Neural progenitor cell (in vitro differentiated cells): ENCODE results near the gene CBLB. TPM values are rescaled to one million over a fixed set of nuclear protein-coding genes. Genes with fewer than 3 reads are reported as not detected.

Experiments used
- DNase-seq: peaks from one replicate; pipeline ENCODE4 v3.0.0-alpha.2; 2016; ENCODE audit warnings: low spot score
- H2AFZ ChIP-seq: fragments of 200-600 bp; sonication (generic); replicated peaks from 2 replicates; pipeline ENCODE4 v1.6.1; 2016; ENCODE audit warnings: antibody characterized with exemption
- H3F3A ChIP-seq: fragments of 200-600 bp; sonication (generic); 2 replicates; pipeline ENCODE4 v1.6.1; 2016; ENCODE audit warnings: antibody characterized with exemption, low read depth
- H3K27ac ChIP-seq: fragments of 200-600 bp; sonication (generic); 2 replicates; pipeline ENCODE4 v1.5.1; 2016; ENCODE audit warnings: mild to moderate bottlenecking
- H3K27me3 ChIP-seq: fragments of 200-600 bp; sonication (generic); 2 replicates; pipeline ENCODE4 v1.6.1; 2016; ENCODE audit warnings: mild to moderate bottlenecking, moderate library complexity
- H3K36me3 ChIP-seq: fragments of 200-600 bp; sonication (generic); 2 replicates; pipeline ENCODE4 v1.5.1; 2016
- H3K4me1 ChIP-seq: fragments of 200-600 bp; sonication (generic); 2 replicates; pipeline ENCODE4 v1.6.1; 2016; ENCODE audit warnings: mixed run types
- H3K4me2 ChIP-seq: fragments of 200-600 bp; sonication (generic); 2 replicates; pipeline ENCODE4 v1.6.1; 2016
- H3K4me3 ChIP-seq: fragments of 200-600 bp; sonication (generic); 2 replicates; pipeline ENCODE4 v1.5.1; 2016
- H3K79me2 ChIP-seq: fragments of 200-600 bp; sonication (generic); 2 replicates; pipeline ENCODE4 v1.6.1; 2016; ENCODE audit warnings: low read depth
- H3K9ac ChIP-seq: fragments of 200-600 bp; sonication (generic); 2 replicates; pipeline ENCODE4 v1.6.1; 2016
- H3K9me3 ChIP-seq: fragments of 200-600 bp; sonication (generic); 2 replicates; pipeline ENCODE4 v1.5.1; 2016; ENCODE audit warnings: low read depth
- H4K20me1 ChIP-seq: fragments of 200-600 bp; sonication (generic); 2 replicates; pipeline ENCODE4 v1.6.1; 2016; ENCODE audit warnings: low read depth
- H3K27ac Mint-ChIP-seq: 3 replicates; pipeline ENCODE4 v1.8.0; 2021; ENCODE audit warnings: mixed read lengths
- H3K27me3 Mint-ChIP-seq: 2 replicates; pipeline ENCODE4 v1.8.0; 2022; ENCODE audit warnings: low read depth, mild to moderate bottlenecking, inconsistent platforms, moderate library complexity, mixed read lengths; ENCODE audit not compliant: insufficient read depth
- H3K36me3 Mint-ChIP-seq: 3 replicates; pipeline ENCODE4 v1.8.0; 2021; ENCODE audit warnings: mixed read lengths
- H3K4me1 Mint-ChIP-seq: 3 replicates; pipeline ENCODE4 v1.8.0; 2021; ENCODE audit warnings: mixed read lengths
- H3K4me3 Mint-ChIP-seq: 3 replicates; pipeline ENCODE4 v1.8.0; 2021; ENCODE audit warnings: mild to moderate bottlenecking, moderate library complexity, mixed read lengths
- H3K9me3 Mint-ChIP-seq: 3 replicates; pipeline ENCODE4 v1.8.0; 2020; ENCODE audit warnings: mixed read lengths
- EZH2 ChIP-seq: fragments of 200-600 bp; sonication (generic); IDR thresholded peaks from 2 replicates; pipeline ENCODE4 v1.6.1; 2017; ENCODE audit warnings: antibody characterized with exemption, mild to moderate bottlenecking, moderate library complexity
- EZH2phosphoT487 ChIP-seq: fragments of 200-600 bp; sonication (generic); IDR thresholded peaks from 2 replicates; pipeline ENCODE4 v1.6.1; 2017; ENCODE audit warnings: antibody characterized with exemption
- total RNA-seq: library from RNA; depleted of rRNA; stranded (reverse); fragments of >200 nt; gene quantifications from 2 replicates; pipeline ENCODE4 v1.2.3, GENCODE V29; 2015; ENCODE audit warnings: low replicate concordance
- TF ChIP-seq, protein P1 (sequence below): fragments of 200-600 bp; sonication (generic); IDR thresholded peaks from 2 replicates; pipeline ENCODE4 v1.5.1; 2017; ENCODE audit warnings: antibody characterized with exemption, mild to moderate bottlenecking

The CBLB gene
- total RNA-seq, 1 donor from 2014 or later, result 105 TPM

DNA sequence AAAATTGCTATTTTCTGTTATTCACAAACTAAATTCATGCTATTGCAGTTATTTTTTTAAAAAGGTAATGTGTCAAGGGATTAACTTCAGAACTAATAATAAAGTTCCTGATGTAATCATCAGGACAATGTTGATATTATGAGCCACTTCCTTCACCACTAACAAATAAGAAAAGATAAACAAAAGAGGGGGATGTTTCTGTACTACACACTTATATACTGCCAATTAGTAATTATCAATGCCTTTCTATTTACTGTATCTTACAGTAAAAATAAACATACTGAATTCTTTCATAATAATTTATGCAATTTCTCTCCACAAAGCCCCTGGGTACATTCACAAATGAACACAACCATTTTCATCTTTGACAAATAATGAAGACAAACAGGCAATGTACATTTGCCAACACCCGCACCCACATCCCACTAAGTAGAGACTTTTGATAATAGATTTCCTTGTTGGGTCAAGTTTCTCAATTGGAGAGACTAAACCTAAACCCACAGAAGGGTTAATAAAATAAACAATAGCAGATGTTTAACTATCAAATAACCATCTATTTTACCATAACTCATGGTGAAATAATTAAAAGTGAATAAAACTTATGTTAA, 3.7 kb downstream of the CBLB start:
- Mint-ChIP-seq H3K4me3 (no peak overlapping the region), H3K9me3 (no peaks in the 10 kb centered on the region), H3K27ac (no peak overlapping the region)

DNA sequence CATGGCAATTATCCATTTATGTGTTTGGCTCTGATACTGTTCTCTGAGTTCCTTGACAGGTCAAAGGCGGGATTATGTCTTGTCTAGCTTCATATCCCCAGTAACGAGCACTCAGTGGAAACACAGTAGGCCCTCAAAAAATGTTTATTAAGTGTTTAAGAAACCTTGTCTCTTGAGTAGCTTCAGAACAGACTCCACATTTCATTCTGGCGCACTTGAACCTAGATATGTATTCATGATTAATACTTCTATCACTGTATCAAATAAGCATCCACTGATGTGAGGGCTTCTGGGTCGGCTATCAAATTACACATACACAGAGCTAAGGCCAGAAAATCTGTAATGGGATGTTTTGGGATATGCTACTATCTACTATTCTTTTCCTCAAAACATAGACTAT, 4.6 kb downstream of the CBLB start:
- peaks cover 60% of the 10 kb centered on the region for H4K20me1 ChIP-seq

More for the DNA sequence above, 3.7 kb downstream of the CBLB start:
- peaks cover 90% of the 10 kb centered on the region for H3K79me2 ChIP-seq
- peaks cover 4% of the 10 kb centered on the region for H3K27me3 Mint-ChIP-seq
- peaks cover 22% of the 10 kb centered on the region for H3K4me1 Mint-ChIP-seq
- H3K36me3 ChIP-seq, result peaks cover 15% of the 10 kb centered on the region
- H3K4me3 ChIP-seq, result peak overlapping the region; percentile 97
- TF ChIP-seq EZH2phosphoT487, result no peak
- no peak for TF ChIP-seq EZH2
- TF ChIP-seq, protein P1, sequence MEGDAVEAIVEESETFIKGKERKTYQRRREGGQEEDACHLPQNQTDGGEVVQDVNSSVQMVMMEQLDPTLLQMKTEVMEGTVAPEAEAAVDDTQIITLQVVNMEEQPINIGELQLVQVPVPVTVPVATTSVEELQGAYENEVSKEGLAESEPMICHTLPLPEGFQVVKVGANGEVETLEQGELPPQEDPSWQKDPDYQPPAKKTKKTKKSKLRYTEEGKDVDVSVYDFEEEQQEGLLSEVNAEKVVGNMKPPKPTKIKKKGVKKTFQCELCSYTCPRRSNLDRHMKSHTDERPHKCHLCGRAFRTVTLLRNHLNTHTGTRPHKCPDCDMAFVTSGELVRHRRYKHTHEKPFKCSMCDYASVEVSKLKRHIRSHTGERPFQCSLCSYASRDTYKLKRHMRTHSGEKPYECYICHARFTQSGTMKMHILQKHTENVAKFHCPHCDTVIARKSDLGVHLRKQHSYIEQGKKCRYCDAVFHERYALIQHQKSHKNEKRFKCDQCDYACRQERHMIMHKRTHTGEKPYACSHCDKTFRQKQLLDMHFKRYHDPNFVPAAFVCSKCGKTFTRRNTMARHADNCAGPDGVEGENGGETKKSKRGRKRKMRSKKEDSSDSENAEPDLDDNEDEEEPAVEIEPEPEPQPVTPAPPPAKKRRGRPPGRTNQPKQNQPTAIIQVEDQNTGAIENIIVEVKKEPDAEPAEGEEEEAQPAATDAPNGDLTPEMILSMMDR, result no peak
- peak overlapping the region; percentile 75 for H3K4me2 ChIP-seq
- DNase-seq, result no peak
- no peak overlapping the region for H3K27ac ChIP-seq
- peaks cover 13% of the 10 kb centered on the region for H3F3A ChIP-seq
- H3K4me1 ChIP-seq, result peaks cover 35% of the 10 kb centered on the region
- no peaks in the 10 kb centered on the region for H3K27me3 ChIP-seq
- no peak overlapping the region for H2AFZ ChIP-seq
- H3K9me3 ChIP-seq, result no peaks in the 10 kb centered on the region
- peaks cover 18% of the 10 kb centered on the region for H3K36me3 Mint-ChIP-seq
- no peak overlapping the region for H3K9ac ChIP-seq
- H4K20me1 ChIP-seq, result peaks cover 60% of the 10 kb centered on the region

DNA sequence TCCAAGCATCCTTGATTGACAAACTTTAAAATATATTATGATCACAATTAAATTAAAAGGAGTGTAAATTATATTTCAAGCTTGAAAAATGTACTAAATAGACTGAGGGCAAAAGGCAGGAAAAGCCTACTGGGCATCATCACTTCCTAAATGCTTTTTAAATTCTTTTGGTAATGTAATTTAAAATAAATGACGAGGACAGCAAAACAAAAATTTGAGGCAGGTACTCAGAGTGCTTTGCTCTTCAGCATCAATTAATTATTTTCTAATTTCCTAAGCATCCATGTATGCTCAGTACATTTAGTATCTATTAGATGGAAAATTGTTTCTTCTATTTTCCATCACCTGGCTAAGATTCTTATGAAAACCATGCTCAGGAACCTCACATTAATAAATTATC, 5.2 kb downstream of the CBLB start:
- Histone ChIP-seq H3K27me3 (no peaks in the 10 kb centered on the region), H3F3A (peaks cover 1% of the 10 kb centered on the region), H4K20me1 (peaks cover 60% of the 10 kb centered on the region), H3K9me3 (no peaks in the 10 kb centered on the region), H3K79me2 (peaks cover 99% of the 10 kb centered on the region), H3K27ac (no peak overlapping the region), H3K4me3 (no peak overlapping the region), H3K4me2 (no peak overlapping the region), H3K36me3 (peaks cover 21% of the 10 kb centered on the region), H2AFZ (no peak overlapping the region), H3K9ac (no peak overlapping the region), H3K4me1 (peaks cover 28% of the 10 kb centered on the region)
- TF ChIP-seq, protein P1, result no peak
- no peak for TF ChIP-seq EZH2phosphoT487
- no peak for TF ChIP-seq EZH2
- no peak for DNase-seq
- H3K4me3 Mint-ChIP-seq, result no peak overlapping the region
- H3K36me3 Mint-ChIP-seq, result peaks cover 24% of the 10 kb centered on the region
- H3K4me1 Mint-ChIP-seq, result peaks cover 19% of the 10 kb centered on the region
- H3K9me3 Mint-ChIP-seq, result no peaks in the 10 kb centered on the region
- no peak overlapping the region for H3K27ac Mint-ChIP-seq
- peaks cover 4% of the 10 kb centered on the region for H3K27me3 Mint-ChIP-seq

More for the DNA sequence above, 4.6 kb downstream of the CBLB start:
- peaks cover 19% of the 10 kb centered on the region for H3K4me1 Mint-ChIP-seq
- TF ChIP-seq EZH2 (no peak), EZH2phosphoT487 (no peak)
- TF ChIP-seq, protein P1, result no peak
- H3K36me3 Mint-ChIP-seq, result peaks cover 21% of the 10 kb centered on the region
- peaks cover 4% of the 10 kb centered on the region for H3K27me3 Mint-ChIP-seq
- peaks cover 5% of the 10 kb centered on the region for H3F3A ChIP-seq
- H3K27ac ChIP-seq, result no peak overlapping the region
- no peaks in the 10 kb centered on the region for H3K9me3 ChIP-seq
- peak overlapping the region; percentile 75 for H3K4me2 ChIP-seq
- DNase-seq, result no peak
- H3K9ac ChIP-seq, result no peak overlapping the region
- H3K36me3 ChIP-seq, result peaks cover 15% of the 10 kb centered on the region
- H3K27me3 ChIP-seq, result no peaks in the 10 kb centered on the region
- H3K4me3 ChIP-seq, result no peak overlapping the region
- peaks cover 95% of the 10 kb centered on the region for H3K79me2 ChIP-seq
- H3K4me3 Mint-ChIP-seq, result no peak overlapping the region
- no peaks in the 10 kb centered on the region for H3K9me3 Mint-ChIP-seq
- H3K4me1 ChIP-seq, result peaks cover 28% of the 10 kb centered on the region
- no peak overlapping the region for H3K27ac Mint-ChIP-seq
- H2AFZ ChIP-seq, result no peak overlapping the region
